ENCODE data around the gene CALHM6. TPM values are rescaled to one million over a fixed set of nuclear protein-coding genes. Genes with fewer than 3 reads are reported as not detected.

CALHM6 gene
- total and polyA plus RNA-seq, 9 of the 15 experiments (the other 6 are each of a cell fraction or from before 2014, with no cell fraction given) = 0.24 TPM; not detected in 8

- Histone ChIP-seq H3K36me3 (ENCODE audit: control insufficient read depth, insufficient read depth, low read length) (no peaks in the 10 kb centered on the region), H3K9ac (ENCODE audit: insufficient read depth in 1 of 2, low read depth in 2 of 2, low read length in 2 of 2) (no peak overlapping the region), H4K20me1 (replicated peaks; ENCODE audit: control insufficient read depth, insufficient read depth, low read length) (no peaks in the 10 kb centered on the region), H3K79me2 (ENCODE audit: control insufficient read depth, insufficient read depth, low read length) (no peaks in the 10 kb centered on the region), H3K9me3 (replicated peaks; ENCODE audit: control insufficient read depth, insufficient read depth, low read depth, low read length) (no peaks in the 10 kb centered on the region), H3K27me3 (ENCODE audit: control insufficient read depth in 2 of 2, insufficient read depth in 2 of 2, low read length in 2 of 2) (no peaks in the 10 kb centered on the region), H3K4me2 (ENCODE audit: insufficient read depth, low read length) (no peak overlapping the region), H3K27ac (ENCODE audit: extremely low read depth, low read depth, low read length) (no peak overlapping the region), H3K9me1 (ENCODE audit: control insufficient read depth, insufficient read depth, low read length) (no peaks in the 10 kb centered on the region), H3K4me1 (replicated peaks in 1 of 2; ENCODE audit: control insufficient read depth in 2 of 2, insufficient read depth in 2 of 2, low read length in 2 of 2) (no peaks in the 10 kb centered on the region; a peak in 1 of 5 replicates), H3K4me3 (no peak overlapping the region), H2AFZ (ENCODE audit: low read depth, low read length) (peak overlapping the region; percentile 7)
- WGBS (ENCODE audit: insufficient coverage, low coverage, missing lambda C conversion rate) = 5% methylated on average over 1 of the region's 1 CpG
- POLR2A ChIA-PET = interaction anchor here (0.6 to 1.3 kb wide), 3 partner anchors 8 to 91 kb away, joined by 3 to 5 read pairs (median 4); no protein-coding TSS in a partner anchor
- CTCF ChIA-PET (ENCODE audit: low intra/inter-chr PET ratio) = no interaction called here
- intact Hi-C loops (cut with micrococcal nuclease) = loop anchor here (1.0 to 5.0 kb wide), 2 partner anchors 68 to 88 kb away; partner anchors contain the start of gene CALHM5
- in situ Hi-C loops (cut with MboI) = no loop called here
- DNase-seq (ENCODE audit: extremely low read depth in 1 of 4, low spot score in 3 of 4) = no peak
- no peak for FAIRE-seq
- TF ChIP-seq ELF1 (tag; IDR thresholded peaks at IDR 0.05) (peak; percentile 35; the same call in 1 of the 2 replicates), NFYB (IDR thresholded peaks at IDR 0.05; ENCODE audit: extremely low read depth, insufficient read length) (no peak), POLR2B (IDR thresholded peaks at IDR 0.05; ENCODE audit: low read depth, partially characterized antibody) (no peak), DMBX1 (CRISPR knock-in tag; IDR thresholded peaks at IDR 0.05; ENCODE audit: borderline replicate concordance) (no peak), MTA1 (IDR thresholded peaks at IDR 0.05; ENCODE audit: borderline replicate concordance) (no peak)
- BruUV-seq (replicated peaks) = no TSS peak
- ATAC-seq = 0 out of 3 replicates have a peak, but pooled peaks have one; percentile 22
Measured at GRCh38 chr6:116444575-116444974, 16.6 kb upstream of the CALHM6 start.

GRCh38 chr6:116445102-116445501 lies 16.1 kb upstream of the CALHM6 start:
- no peaks in the 10 kb centered on the region for H3K9me1 ChIP-seq (ENCODE audit: control insufficient read depth, insufficient read depth, low read length)
- no peak overlapping the region for H3K27ac ChIP-seq (ENCODE audit: extremely low read depth, low read depth, low read length)
- H3K4me3 ChIP-seq = no peak overlapping the region
- WGBS (ENCODE audit: insufficient coverage, low coverage, missing lambda C conversion rate) = 10% methylated on average over 5 of the region's 5 CpGs
- ATAC-seq (no peak), DNase-seq (ENCODE audit: extremely low read depth in 1 of 4, low spot score in 3 of 4) (no peak), FAIRE-seq (no peak)
- no peaks in the 10 kb centered on the region for H3K9me3 ChIP-seq (replicated peaks; ENCODE audit: control insufficient read depth, insufficient read depth, low read depth, low read length)
- no peaks in the 10 kb centered on the region for H4K20me1 ChIP-seq (replicated peaks; ENCODE audit: control insufficient read depth, insufficient read depth, low read length)
- H2AFZ ChIP-seq (ENCODE audit: low read depth, low read length) = 0 out of 2 replicates have a peak overlapping the region, but pooled peaks have one; percentile 7
- CTCF ChIA-PET (ENCODE audit: low intra/inter-chr PET ratio) = no interaction called here
- H3K79me2 ChIP-seq (ENCODE audit: control insufficient read depth, insufficient read depth, low read length) = no peaks in the 10 kb centered on the region
- intact Hi-C loops (cut with micrococcal nuclease) (no loop called here), in situ Hi-C loops (cut with MboI) (no loop called here)
- no TSS peak for BruUV-seq (replicated peaks)
- no peaks in the 10 kb centered on the region for H3K27me3 ChIP-seq (ENCODE audit: control insufficient read depth in 2 of 2, insufficient read depth in 2 of 2, low read length in 2 of 2)
- no peak overlapping the region for H3K9ac ChIP-seq (ENCODE audit: insufficient read depth in 1 of 2, low read depth in 2 of 2, low read length in 2 of 2)
- H3K36me3 ChIP-seq (ENCODE audit: control insufficient read depth, insufficient read depth, low read length) = no peaks in the 10 kb centered on the region
- no peak overlapping the region for H3K4me2 ChIP-seq (ENCODE audit: insufficient read depth, low read length)
- POLR2A ChIA-PET = interaction anchor here (0.7 to 1.3 kb wide), 2 partner anchors 14 to 92 kb away, joined by 4 to 5 read pairs; no protein-coding TSS in a partner anchor
- H3K4me1 ChIP-seq (replicated peaks in 1 of 2; ENCODE audit: control insufficient read depth in 2 of 2, insufficient read depth in 2 of 2, low read length in 2 of 2) = no peaks in the 10 kb centered on the region; a peak in 1 of 5 replicates
- TF ChIP-seq SRSF3 (IDR thresholded peaks at IDR 0.05; ENCODE audit: insufficient read depth, low read length) (no peak), RHOXF2B (CRISPR knock-in tag; conservative IDR thresholded peaks at IDR 0.05) (no peak), SMAD2 (IDR thresholded peaks at IDR 0.05; ENCODE audit: low read depth, low read length) (no peak), ZNF518B (CRISPR knock-in tag; IDR thresholded peaks at IDR 0.05) (no peak), SMARCA5 (IDR thresholded peaks at IDR 0.05) (no peak), ZNF830 (CRISPR knock-in tag; IDR thresholded peaks at IDR 0.05) (no peak), ZBTB8A (IDR thresholded peaks at IDR 0.05; ENCODE audit: partially characterized antibody) (no peak)
